Cardiac septum (tissue), 1 donor: ENCODE results near the gene YWHAE. TPM values are rescaled to one million over a fixed set of nuclear protein-coding genes. Genes with fewer than 3 reads are reported as not detected.
"Not testable (repeated sequence)": the region's sequence is repeated elsewhere in the genome, so short reads cannot be mapped to it uniquely, and the experiment has no call there.

ENCODE experiments used
- DNase-seq: peaks from one replicate; pipeline ENCODE4 v3.0.0-alpha.2; 2020; ENCODE audit warnings: low spot score
- intact Hi-C: fragments of 100-400 bp; cut with DNase I; formaldehyde crosslinking; loops from one replicate; pipeline ENCODE4 v1.14.0; 2022
- long read RNA-seq: library from polyadenylated mRNA; unstranded; transcript quantifications from one replicate; pipeline ENCODE4 v2.0.0, GENCODE V29; 2021
- total RNA-seq: library from RNA; stranded (reverse); fragmentation: NEBNext Ultra II Directional; extraction: Animal tissue kit (Norgen Biotek cat#: 25700); gene quantifications from one replicate; pipeline ENCODE4 v1.2.1, GENCODE V29; 2021
- donor health status: DM: no; HTN: no; CAD: no.

YWHAE gene
- total RNA-seq, result 582 TPM
- long read RNA-seq, transcript YWHAE-201 (6 exons, 2,211 nt), result major isoform, 429 of 532 reads
- long read RNA-seq, transcript YWHAE-205 (2 exons, 465 nt), result minor isoform, 5 of 532 reads
- long read RNA-seq, transcript YWHAE-208 (7 exons, 1,818 nt), result minor isoform, 33 of 532 reads
- long read RNA-seq, partial matches to known transcripts, result 23 of 532 reads
- long read RNA-seq, other reads (novel, unspliced or antisense), result 41 of 532 reads

- DNase-seq, result peak; percentile 99
- intact Hi-C loops, result loop anchor here (5.0 kb wide), 2 partner anchors 38 to 57 kb away; partner anchors contain the start of gene CRK
Measured at GRCh38 chr17:1399679-1400512, at the start of gene YWHAE. YWHAE (minus strand) TSS chr17:1400222; CDS start chr17:1400110, 112 bp downstream.

GRCh38 chr17:1449412-1449967, 49.5 kb upstream of the YWHAE start:
- DNase-seq, result no peak
- intact Hi-C loops, result no loop called here

DNA sequence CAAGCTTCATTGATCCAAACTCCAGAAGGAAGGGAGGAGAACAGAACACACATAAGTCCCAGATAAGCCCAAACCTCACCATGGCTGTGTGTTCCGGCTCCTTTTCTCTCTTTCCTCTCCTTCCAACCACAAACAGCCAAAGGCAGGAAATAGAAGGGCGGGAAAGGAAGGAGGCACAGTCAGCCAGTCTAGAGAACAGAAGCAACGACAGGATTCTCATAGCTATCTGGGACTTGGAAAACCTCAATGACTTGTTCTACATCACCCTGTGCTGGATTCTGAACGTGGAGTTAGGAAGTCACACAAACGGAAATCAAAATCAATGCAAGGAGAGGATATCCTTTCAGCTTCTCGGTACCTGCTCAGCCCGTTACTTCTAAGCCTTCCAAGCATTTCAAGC, 47.0 kb upstream of the YWHAE start:
- intact Hi-C loops, result no loop called here
- DNase-seq, result no peak

GRCh38 chr17:1446201-1446600, 46.2 kb upstream of the YWHAE start:
- intact Hi-C loops, result no loop called here
- no peak for DNase-seq

DNA sequence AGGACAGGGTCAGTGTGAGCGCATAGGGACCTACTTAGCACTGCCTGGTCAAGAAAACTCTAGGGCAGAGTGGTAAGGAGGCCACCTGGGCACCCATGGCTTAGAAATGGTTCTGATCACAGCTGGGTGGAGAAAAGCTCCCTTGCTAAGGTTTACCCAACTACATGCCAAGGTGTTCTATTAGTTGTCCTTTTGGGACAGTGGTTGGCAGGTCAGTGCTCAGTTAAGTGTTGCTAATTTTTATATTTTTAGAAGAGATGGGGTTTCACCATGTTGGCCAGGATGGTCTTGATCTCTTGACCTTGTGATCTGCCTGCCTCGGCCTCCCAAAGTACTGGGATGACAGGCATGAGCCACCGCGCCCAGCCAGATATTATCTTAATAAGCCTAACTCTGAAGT, 45.7 kb upstream of the YWHAE start:
- DNase-seq, intact Hi-C loops: not testable (repeated sequence)

DNA sequence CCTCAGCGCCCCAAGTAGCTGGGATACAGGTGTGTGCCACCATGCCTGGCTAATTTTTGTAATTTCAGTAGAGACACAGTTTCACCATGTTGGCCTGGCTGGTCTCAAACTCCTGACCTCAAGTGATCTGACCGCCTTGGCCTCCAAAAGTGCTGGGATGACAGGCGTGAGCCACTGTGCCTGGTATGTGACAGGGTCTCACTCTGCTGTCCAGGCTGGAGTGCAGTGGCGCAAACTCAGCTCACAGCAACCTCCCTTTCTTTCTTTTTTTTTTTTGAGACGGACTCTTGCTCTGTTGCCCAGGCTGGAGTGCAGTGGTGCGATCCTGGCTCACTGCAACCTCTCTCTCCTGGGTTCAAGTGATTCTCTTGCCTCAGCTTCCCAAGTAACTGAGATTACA, 42.7 kb upstream of the YWHAE start:
- DNase-seq, result not testable (repeated sequence)
- intact Hi-C loops, result loop anchor here (5.0 kb wide), 1 partner anchor 35 kb away; no protein-coding TSS in a partner anchor

GRCh38 chr17:1442187-1442586, 42.2 kb upstream of the YWHAE start:
- intact Hi-C loops, result loop anchor here (5.0 kb wide), 1 partner anchor 35 kb away; no protein-coding TSS in a partner anchor
- no peak for DNase-seq

- intact Hi-C loops, result loop anchor here (5.0 kb wide), 1 partner anchor 34 kb away; no protein-coding TSS in a partner anchor
Measured at GRCh38 chr17:1440921-1441320, 40.9 kb upstream of the YWHAE start.

GRCh38 chr17:1438593-1439083, 38.6 kb upstream of the YWHAE start:
- no peak for DNase-seq
- intact Hi-C loops, result no loop called here

More at GRCh38 chr17:1440921-1441320, 40.9 kb upstream of the YWHAE start:
- DNase-seq, result no peak

DNA sequence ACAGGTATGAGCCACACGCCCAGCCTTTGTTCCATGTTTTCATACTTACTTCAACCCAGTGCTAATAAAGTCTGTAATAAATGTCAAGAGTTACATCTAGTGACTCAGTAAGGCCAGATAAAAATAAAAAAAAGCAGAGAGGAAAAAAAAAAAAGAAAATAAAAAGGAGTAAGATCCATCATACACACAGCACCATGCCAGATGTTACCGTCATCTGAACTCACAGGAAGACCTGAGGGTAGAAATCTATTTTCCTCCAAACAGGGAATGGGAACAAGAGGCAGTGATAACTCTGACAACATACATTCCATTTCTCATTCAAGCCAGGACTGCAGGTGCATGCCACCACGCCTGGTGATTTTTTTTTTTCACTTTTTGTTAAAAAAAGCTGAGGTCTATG, 35.3 kb upstream of the YWHAE start:
- intact Hi-C loops, result no loop called here
- no peak for DNase-seq

DNA sequence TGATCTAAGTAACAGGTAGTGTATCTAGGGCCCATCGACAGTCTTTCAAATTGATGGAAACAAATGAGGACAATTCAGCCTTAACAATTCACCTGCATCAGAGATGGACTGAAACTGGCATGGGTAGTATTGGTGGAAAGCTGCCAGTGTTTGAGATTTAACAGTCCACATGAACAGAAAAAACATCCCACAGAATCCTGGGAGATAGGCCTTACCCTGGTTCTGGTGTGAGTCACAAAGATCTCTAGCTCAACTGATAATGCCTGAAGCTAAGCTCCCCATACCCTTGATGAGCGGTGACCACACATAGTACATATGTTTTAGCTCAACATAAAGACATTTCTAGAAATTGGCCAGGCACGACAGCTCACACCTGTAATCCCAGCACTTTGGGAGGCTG, 34.1 kb upstream of the YWHAE start:
- DNase-seq, result no peak
- intact Hi-C loops, result no loop called here

GRCh38 chr17:1431631-1432104, 31.6 kb upstream of the YWHAE start:
- no peak for DNase-seq
- intact Hi-C loops, result no loop called here

DNA sequence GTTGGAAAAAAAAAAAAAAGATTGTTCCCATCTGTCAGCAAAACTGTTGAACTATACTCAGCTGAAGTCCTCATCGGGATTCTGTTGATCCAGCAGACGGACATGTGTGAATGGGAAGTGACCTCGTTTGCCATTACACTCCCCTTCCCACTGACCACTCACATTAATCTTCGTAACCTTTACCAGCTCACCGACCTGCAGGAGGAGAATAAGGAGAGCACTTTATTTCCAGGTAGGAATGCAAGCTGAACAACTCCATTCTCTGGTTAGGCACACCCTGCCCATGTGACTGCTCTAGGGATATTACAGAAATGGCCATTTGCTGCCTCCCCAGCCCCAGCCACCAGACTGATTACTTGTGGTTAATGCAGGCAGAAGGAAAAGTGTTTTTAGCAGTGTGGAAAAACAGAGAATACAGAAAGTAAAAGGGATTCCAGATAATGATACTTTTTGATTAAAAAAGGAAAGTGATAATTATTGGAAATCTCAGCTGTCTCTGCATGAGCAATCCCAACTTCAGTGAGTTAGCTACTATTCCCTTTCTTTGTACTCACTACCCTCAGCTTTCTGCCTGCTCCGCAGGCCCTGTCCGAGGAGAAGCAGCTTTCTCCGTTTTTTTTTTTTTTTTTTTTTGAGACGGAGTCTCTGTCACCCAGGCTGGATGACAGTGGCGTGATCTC, 23.6 kb upstream of the YWHAE start:
- intact Hi-C loops, result no loop called here
- DNase-seq, result no peak

GRCh38 chr17:1422885-1423284, 22.9 kb upstream of the YWHAE start:
- DNase-seq, result no peak

DNA sequence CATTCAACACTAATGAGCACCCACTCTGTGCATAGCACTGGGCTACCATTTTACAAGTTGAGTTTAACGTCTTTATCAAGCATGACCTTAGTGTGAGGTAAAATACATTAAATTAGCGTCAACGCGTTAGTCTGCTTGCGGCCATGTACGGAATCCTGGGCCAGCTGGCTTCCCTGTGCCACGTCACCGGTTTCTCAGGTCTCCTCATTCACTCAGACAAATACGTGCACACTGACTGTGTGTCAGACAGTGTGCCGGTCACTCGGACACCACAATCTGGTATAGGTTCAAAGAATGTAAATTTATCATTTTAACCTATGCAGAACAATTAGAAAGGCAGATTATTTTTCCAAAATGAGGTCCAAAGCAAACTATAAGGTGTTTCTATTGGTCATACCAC, 21.4 kb upstream of the YWHAE start:
- DNase-seq, result no peak
- intact Hi-C loops, result no loop called here

More at GRCh38 chr17:1422885-1423284, 22.9 kb upstream of the YWHAE start:
- intact Hi-C loops, result no loop called here

GRCh38 chr17:1420981-1421380, 21.0 kb upstream of the YWHAE start:
- intact Hi-C loops, result no loop called here
- DNase-seq, result no peak

DNA sequence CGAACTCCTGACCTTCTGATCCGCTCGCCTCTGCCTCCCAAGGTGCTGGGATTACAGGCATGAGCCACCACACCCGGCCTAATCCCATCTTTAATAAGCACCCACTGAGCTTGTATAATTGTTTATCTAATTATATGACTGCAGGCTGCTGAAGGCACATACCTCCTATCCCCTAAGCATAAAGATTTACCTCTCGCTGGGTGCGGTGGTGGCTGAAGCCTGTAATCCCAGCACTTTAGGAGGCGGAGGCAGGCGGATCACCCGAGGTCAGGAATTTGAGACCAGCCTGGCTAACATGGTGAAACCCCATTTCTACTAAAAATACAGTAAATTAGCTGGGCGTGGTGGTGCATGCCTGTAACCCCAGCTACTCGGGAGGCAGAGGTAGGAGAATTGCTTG, 20.1 kb upstream of the YWHAE start:
- DNase-seq, result no peak
- intact Hi-C loops, result no loop called here

DNA sequence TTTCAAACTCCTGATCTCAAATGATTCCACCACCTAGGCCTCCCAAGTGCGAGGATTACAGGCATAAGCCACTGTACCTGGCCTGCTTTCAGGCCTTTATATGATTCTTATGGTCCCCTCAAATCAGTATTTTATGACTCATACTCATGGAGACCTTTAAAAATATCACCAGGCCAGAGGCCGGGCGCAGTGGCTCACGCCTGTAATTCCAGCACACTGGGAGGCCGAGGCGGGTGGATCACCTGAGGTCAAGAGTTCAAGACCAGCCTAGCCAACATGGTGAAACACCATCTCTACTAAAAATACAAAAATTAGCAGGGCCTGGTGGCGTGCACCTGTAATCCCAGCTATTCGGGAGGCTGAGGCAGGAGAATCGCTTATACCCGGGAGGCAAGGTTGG, 18.5 kb upstream of the YWHAE start:
- DNase-seq, result not testable (repeated sequence)

DNA sequence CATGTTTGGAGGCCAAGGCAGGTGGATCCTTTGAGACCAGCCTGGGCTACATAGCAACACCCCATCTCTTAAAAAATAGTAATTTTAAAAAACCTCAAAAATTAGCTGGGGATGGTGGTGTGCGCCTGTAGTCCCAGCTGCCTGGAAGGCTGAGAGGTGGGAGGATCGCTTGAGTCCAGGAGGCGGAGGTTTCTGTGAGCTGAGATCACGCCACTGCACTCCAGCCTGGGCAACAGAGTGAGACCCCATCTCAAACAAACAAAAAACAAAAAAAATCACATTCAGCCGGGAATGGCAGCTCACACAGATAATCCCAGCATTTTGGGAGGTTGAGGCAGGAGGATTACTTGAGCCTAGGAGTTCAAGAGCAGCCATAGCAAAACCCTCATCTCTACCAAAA, 16.4 kb upstream of the YWHAE start:
- intact Hi-C loops, result no loop called here
- no peak for DNase-seq

More for the DNA sequence above, 18.5 kb upstream of the YWHAE start:
- intact Hi-C loops, result not testable (repeated sequence)

GRCh38 chr17:1414634-1415033, 14.6 kb upstream of the YWHAE start:
- intact Hi-C loops, result no loop called here

More at GRCh38 chr17:1414634-1415033, 14.6 kb upstream of the YWHAE start:
- DNase-seq, result no peak
